Colonic mucosa (tissue), 4 donors: ENCODE data around the gene CHKB. TPM values are rescaled to one million over a fixed set of nuclear protein-coding genes. Genes with fewer than 3 reads are reported as not detected.
A peak's percentile ranks its signal among the peaks of the same experiment; 100 is the strongest.
"Not testable (repeated sequence)": the region's sequence is repeated elsewhere in the genome, so short reads cannot be mapped to it uniquely, and the experiment has no call there.

ENCODE experiments used
- DNase-seq: peaks from one replicate; pipeline ENCODE4 v3.0.0-alpha.2; 2020
- H3K27ac ChIP-seq: fragments of 200-600 bp; one replicate; pipeline ENCODE4 v1.8.0; 2021
- H3K27me3 ChIP-seq: fragments of 200-600 bp; one replicate; pipeline ENCODE4 v1.8.0; 2021
- H3K36me3 ChIP-seq: fragments of 200-600 bp; one replicate; pipeline ENCODE4 v1.8.0; 2021
- H3K4me1 ChIP-seq: fragments of 200-600 bp; one replicate; pipeline ENCODE4 v1.8.0; 2021; ENCODE audit warnings: mild to moderate bottlenecking
- H3K4me3 ChIP-seq: fragments of 200-600 bp; one replicate; pipeline ENCODE4 v1.8.0; 2021
- H3K9ac ChIP-seq, 2 donors: one replicate each; pipeline ENCODE4 v1.7.0; 2013; ENCODE audit warnings: control low read depth in 2 of 2, low read depth in 2 of 2, low read length in 2 of 2
- H3K9me3 ChIP-seq: fragments of 200-600 bp; one replicate; pipeline ENCODE4 v1.8.0; 2021
- CTCF ChIP-seq: fragments of 200-600 bp; IDR thresholded peaks from one replicate; pipeline ENCODE4 v1.8.0; 2022; ENCODE audit warnings: antibody characterized with exemption, mild to moderate bottlenecking
- intact Hi-C: fragments of 100-400 bp; cut with DNase I; formaldehyde crosslinking; loops from one replicate; pipeline ENCODE4 v1.14.1; 2022
- total RNA-seq, 2 donors: library from RNA; stranded (reverse); fragmentation: NEBNext Ultra II Directional in 1 of 2; extraction: Animal tissue kit (Norgen Biotek cat#: 25700) in 1 of 2; gene quantifications; one replicate each; pipeline ENCODE4 v1.2.1, GENCODE V29; 2021
- donor health status: healthy.
- donor health status: DM: no; HTN: no; CAD: no.
- donor health status: DM: no; HTN: no; CAD: no.

Gene CHKB
- total RNA-seq, 2 donors from 2014 or later: 52.6 to 89.7 TPM

- Histone ChIP-seq H3K27ac (peak within 1 kb of the TSS; percentile 35), H3K27me3 (peaks cover 32% of the 10 kb centered on the region), H3K9me3 (no peaks in the 10 kb centered on the region), H3K9ac (peak within 1 kb of the TSS; percentile 35 to 48), H3K4me1 (no peaks in the 10 kb centered on the region), H3K36me3 (no peaks in the 10 kb centered on the region), H3K4me3 (no peak within 1 kb of the TSS)
- intact Hi-C loops: no loop called here
- no peak for DNase-seq
- TF ChIP-seq CTCF: no peak
These were observed 36.9 kb downstream of the CHKB start, which contains the start of gene KLHDC7B for GRCh38 chr22:50545522-50546325. TSS of gene KLHDC7B (plus strand) at chr22:50545899. CDS start at chr22:50546244, 345 bp downstream.

- peak overlapping the region; percentile 35 for H3K27ac ChIP-seq
- DNase-seq: peak; percentile 62
- no peaks in the 10 kb centered on the region for H3K9me3 ChIP-seq
- peaks cover 32% of the 10 kb centered on the region for H3K27me3 ChIP-seq
- H3K9ac ChIP-seq: peak overlapping the region; percentile 48 to 58
- no peaks in the 10 kb centered on the region for H3K36me3 ChIP-seq
- H3K4me1 ChIP-seq: no peaks in the 10 kb centered on the region
- intact Hi-C loops: no loop called here
- TF ChIP-seq CTCF: no peak
- no peak overlapping the region for H3K4me3 ChIP-seq
These were observed 37.8 kb downstream of the CHKB start for GRCh38 chr22:50544746-50545253.

- Histone ChIP-seq H3K27me3 (peaks cover 29% of the 10 kb centered on the region), H3K4me1 (no peaks in the 10 kb centered on the region), H3K4me3 (peak overlapping the region; percentile 7), H3K9me3 (no peaks in the 10 kb centered on the region), H3K36me3 (no peaks in the 10 kb centered on the region), H3K9ac (peak overlapping the region; percentile 48 to 79), H3K27ac (peak overlapping the region; percentile 35)
- peak; percentile 90 for DNase-seq
- intact Hi-C loops: no loop called here
- TF ChIP-seq CTCF: peak; percentile 53
These were observed 38.4 kb downstream of the CHKB start for GRCh38 chr22:50544078-50544745.

GRCh38 chr22:50542416-50542927, 40.2 kb downstream of the CHKB start:
- Histone ChIP-seq H3K9ac (peak overlapping the region in 1 of 2 donors; percentile 43), H3K27me3 (peaks cover 15% of the 10 kb centered on the region), H3K9me3 (no peaks in the 10 kb centered on the region), H3K27ac (peak overlapping the region; percentile 94), H3K36me3 (no peaks in the 10 kb centered on the region), H3K4me3 (no peak overlapping the region), H3K4me1 (peaks cover 4% of the 10 kb centered on the region)
- intact Hi-C loops: no loop called here
- TF ChIP-seq CTCF: no peak
- DNase-seq: no peak

- H3K36me3 ChIP-seq, H3K9ac ChIP-seq, H3K4me1 ChIP-seq, H3K27me3 ChIP-seq, DNase-seq, H3K9me3 ChIP-seq, H3K4me3 ChIP-seq, intact Hi-C loops: not testable (repeated sequence)
- peak overlapping the region; percentile 94 for H3K27ac ChIP-seq
These were observed 41.0 kb downstream of the CHKB start for GRCh38 chr22:50541667-50542026.
